NCI-H748 (cell line): ENCODE results near the gene CDC20.
"Not testable (repeated sequence)": the region's sequence is repeated elsewhere in the genome, so short reads cannot be mapped to it uniquely, and the experiment has no call there.

Source experiments
- DNase-seq: peaks from one replicate; lab custom pipeline; 2025; ENCODE audit not compliant: unreplicated experiment; lab: John Stamatoyannopoulos, UW

The CDC20 gene

DNA sequence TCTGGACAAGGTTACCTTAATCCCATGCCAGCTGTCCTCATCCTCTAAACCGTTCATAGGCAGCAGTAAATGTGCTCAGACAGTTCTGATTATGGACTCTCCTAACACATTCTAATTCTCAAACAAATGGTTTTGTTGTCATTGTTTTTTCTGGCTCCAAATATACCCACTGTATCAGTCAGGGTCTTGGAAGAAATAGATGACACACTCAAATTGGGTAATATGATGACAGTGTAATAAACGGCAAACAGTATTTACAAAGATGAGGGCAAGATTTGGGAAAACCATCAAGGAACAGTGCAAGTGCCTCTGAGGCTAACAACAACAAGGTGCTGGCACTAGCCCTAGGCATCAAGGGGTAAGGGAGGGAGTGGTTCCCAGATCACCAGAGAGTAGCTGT, 4.3 kb upstream of the CDC20 start:
- DNase-seq = no peak

DNA sequence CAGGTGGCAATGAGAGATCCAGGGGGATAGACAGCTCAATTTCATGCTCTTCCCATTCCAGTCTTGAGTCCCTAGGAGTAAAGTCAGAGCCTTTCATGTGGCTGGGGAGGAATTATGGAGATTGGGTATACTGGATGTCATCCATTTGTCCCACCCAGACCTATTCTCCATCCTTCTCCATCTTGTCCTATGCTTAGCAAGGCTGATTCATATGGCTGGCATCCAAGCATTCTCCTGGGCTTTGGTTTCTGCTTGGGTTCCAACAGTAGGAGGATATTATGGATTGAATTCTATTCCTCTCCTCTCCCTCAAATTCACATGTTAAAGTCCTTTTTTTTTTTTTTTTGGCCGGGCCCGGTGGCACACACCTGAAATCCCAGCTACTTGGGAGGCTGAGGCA, 3.8 kb upstream of the CDC20 start:
- no peak for DNase-seq

DNA sequence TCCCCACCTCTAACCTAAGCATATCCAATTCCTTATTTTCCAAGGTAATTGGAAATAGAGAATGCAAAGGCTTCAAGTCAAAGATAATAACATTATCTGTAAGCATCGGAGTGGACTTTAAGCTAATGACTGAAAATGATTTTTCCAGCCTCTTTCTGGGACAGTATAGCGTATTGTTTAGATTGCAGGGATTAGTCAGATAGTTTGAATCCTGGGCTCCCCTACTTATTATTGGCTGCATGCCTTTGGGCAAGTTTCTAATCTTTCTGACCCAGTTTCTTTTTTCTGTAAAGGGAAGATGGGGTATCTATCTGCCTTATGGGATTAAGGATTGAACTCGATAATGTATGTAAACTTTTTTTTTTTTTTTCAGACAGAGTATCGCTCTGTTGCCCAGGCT, 1.5 kb upstream of the CDC20 start:
- no peak for DNase-seq

DNA sequence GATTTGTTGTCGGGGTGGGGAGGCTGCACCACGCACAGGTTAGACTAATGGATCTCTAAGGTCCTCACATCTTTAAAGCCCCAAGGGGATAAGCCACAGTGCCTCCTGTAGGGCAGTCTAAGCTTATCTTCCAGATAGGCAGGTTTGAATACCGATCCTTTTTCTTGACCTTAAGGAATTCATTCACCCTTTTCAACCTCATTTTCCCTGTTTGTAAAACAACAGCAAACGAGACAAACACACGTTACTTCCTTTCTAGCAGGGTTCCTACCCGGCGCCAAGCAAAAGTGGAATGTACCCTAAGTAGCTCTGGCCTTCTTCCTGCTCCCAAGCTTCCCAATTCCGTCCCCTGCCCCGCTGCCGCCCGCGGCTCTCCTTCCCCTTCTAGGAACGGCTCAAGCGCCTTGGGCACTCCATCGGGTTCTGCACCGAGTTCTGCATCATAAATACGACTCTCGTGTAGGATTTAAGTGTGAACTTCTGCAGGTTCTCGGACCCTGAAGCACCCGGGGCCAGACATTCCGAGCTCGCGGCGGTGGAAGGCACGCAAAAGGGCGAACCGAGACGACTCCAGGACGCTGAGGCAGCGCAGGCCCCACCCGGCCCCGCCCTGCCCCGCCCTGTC, 548 bp upstream of the CDC20 start:
- peak; percentile 94 for DNase-seq

DNA sequence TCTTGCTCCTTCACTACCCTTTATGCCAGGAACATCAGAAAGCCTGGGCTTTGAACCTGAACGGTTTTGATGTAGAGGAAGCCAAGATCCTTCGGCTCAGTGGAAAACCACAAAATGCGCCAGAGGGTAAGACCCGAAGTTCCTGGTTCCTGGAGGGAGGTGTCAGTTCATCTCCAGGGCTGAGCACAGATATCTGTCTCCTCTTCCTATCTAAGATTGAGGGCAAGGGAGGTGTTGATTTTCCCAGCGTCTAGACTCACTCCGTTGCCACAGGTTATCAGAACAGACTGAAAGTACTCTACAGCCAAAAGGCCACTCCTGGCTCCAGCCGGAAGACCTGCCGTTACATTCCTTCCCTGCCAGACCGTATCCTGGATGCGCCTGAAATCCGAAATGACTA, 915 bp downstream of the CDC20 start:
- no peak for DNase-seq

DNA sequence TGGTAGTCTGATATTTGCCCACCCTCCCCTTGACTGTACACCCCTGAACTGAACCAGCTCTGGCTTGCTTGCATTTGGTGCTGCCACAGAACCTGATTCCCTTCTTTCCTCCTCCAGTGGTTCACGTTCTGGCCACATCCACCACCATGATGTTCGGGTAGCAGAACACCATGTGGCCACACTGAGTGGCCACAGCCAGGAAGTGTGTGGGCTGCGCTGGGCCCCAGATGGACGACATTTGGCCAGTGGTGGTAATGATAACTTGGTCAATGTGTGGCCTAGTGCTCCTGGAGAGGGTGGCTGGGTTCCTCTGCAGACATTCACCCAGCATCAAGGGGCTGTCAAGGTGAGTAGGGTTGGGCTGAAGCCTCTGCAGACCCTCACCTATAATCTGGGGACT, 1.8 kb downstream of the CDC20 start:
- no peak for DNase-seq

DNA sequence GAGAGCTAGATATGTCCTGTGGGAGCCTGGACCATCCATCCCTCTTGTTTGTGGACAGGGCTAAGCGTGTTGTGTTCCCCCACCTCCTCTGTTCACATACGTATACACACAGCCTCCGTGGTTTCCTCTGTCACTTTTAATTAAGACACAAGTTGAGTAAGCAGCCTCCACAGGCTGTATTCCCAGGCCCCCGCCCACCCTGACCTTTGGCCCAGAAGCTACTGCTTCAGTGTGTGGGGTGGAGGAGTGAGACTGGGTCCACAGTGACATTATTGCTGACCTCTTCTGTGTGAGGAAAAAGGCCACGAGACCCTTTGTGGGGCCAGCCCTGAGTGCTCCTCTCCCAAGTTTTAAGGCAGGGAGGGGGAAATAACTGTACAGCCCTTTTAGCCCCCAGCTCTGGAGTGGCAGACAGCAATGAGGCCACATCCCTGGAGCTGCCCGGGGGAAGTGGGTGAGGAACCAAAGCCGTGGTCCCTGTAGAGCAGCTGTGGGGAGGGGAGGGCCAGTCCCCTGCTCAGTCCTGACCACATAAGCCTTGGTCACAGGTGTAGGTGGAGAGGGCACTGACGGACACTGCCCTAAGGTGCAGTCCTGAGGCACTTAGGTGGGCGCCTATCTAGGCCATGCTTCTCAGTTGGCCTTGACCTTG, 4.6 kb downstream of the CDC20 start:
- DNase-seq = no peak

DNA sequence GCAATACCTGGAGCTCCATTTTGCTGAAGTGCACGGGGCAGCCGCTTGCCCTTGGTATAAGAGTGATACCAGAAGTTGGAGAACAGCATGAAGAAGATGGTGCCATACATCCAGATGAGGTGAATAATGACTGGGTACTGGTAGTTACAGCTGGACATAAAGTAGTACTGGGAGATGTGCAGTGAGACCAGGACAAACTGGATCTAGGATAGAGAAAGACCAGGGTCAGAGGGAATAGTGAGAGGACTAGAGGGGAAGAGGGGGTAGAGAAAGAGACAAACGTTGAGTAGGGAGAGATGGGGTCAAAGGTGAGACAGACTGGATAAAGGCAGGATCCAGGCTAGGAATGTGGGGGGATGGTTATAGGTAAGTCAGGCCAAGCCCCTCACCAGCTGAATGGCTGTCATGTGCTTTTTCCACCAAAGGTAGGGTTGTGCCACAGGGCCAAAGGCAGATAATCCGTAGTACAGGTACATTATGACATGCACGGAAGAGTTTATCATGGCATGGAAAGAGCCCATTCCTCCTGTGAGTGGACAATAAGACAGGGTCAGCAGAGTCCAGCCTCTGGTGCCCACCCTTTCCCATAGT, 5.2 kb downstream of the CDC20 start:
- DNase-seq = no peak

DNA sequence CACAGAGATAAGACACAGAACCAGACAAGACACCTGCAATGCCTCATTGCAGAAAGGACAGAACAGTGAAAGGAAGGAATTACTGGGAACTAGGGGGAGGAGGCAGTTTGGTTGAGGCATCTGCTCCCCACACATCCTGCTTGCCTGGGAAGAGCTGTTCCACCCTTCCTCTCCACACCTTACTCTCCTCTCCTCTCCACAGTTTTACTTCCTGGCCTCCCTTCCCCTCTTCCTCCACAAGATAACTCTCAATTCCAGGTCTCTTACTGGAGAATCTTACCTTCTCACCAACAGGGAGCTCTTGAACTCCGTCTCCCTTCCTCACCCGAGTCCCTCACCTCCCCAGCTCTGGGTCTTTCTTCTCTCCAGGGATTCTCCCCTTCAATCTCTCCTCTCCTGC, 6.9 kb downstream of the CDC20 start:
- DNase-seq = no peak

DNA sequence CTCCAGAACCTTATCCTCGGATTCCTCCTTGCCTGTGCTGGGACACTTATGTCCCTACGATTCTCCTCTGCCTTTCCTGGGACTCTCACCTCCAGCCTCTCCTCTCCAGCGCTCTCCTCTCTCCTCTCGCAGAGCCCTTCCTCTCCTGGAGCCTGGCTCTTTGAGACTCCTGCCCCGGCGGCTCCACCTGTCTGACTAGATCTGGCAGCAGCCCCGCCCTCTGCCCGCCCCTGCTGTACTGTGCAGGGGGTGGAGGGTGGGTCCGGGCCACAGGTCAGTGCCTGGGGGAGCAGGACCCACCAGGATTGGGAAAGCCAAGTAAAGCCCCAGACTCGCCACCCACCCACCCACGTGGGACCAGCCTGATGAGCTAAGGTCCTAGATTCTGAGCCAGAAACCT, 7.4 kb downstream of the CDC20 start:
- peak; percentile 82 for DNase-seq

DNA sequence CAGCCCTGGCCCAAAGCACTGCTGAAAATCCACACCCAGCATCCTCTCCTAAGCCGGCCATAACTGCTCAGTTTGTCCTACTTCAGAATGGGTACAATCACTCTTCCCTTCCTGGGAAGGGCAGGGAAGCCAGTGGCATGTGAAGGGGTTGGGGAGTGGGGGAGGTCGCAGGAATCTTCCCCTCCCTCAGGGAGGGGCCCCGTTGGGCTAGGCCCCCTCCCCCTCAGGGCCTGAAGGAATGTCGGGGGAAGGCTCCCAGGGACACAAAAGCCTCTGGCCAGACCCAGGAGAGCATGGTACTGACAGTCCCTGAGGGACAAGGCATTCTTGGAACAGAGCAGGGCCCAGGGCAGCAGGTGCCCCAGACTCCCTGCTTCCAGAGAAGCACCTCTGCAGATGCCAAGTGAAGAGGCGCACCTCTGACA, 7.8 kb downstream of the CDC20 start:
- DNase-seq = no peak

DNA sequence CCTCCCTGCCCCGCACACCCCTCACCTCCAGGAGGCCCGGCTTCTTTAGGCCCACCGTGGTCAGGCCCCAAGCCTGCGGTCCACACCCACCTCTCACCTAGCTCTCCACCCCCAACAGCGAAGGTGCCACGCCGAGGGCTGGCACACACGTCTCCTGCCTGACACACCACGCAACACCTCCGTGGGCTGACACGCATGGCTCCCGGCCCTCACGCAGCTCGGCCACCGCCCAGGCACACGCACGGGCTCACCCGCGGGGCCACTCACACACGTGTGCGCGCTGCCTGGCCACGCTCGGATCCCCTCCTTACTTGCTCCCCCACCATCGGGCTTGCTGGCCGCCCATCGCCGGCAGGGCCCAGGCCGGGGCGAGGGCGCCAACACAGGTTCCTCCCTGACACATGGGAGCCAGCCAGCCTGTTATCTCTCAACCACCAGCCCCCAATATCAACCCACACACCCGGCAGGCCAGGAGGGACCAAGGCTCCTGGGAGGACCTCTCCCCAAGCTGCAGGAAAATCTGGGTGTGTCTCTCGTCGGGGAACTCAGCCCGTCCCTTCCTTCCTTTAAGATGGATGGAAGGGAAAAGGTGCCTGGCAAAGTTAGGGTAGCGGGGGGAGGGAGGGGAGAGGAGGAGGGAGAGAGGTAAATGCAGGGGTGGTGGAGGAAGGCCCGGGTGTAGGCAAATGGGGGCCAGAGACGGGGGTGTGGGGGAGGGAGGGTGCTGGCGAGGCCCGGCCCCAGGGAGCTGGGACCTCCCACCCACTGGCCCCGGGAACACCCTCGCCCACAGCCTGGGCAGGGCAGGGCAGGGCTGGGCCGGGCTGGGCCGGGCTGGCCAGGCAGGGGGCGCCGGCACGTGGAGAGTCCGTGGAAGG, 8.5 kb downstream of the CDC20 start:
- DNase-seq = peak; percentile 88

DNA sequence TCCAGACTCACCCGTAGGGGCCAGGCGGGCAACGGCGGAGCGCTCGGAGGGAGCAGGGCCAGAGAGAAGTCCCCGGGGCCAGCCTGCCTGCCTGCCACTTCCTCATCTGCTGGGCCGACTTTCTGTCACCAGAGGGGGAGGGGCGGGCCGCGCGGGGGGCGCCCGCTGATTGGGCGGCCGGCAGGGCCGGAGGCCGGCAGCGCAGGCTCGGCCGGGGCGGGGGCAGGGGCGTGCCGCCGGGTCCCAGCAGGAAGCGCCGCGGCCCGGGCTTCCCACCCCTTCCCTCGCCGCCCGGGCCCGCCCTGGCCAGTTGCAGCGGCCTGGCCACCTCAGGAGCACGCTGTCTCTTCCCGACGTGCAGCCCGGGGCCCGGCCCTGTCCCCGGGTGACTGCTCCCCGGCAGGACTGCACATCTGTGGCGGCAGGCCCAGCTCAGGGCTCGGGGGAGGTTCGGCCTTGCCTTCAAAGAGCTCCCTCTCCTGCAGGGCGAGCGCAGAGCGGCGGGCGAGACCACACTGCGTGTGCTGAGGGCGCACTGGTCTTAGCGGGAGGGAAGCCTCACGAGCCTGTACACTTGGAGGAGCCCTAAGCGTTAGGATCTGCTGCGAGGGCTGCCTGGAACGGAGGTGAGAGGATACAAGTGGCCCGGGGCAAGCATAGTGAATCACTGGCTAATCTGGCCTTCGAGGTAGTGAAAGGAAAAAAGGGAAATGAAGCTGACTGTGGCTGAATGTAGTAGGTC, 9.3 kb downstream of the CDC20 start, which contains the start of gene ELOVL1:
ELOVL1 (minus strand) TSS at position 108 of the 742 bp plus-strand sequence. CDS start 2,402 bp downstream, outside the sequence.
- DNase-seq = peak; percentile 100

DNA sequence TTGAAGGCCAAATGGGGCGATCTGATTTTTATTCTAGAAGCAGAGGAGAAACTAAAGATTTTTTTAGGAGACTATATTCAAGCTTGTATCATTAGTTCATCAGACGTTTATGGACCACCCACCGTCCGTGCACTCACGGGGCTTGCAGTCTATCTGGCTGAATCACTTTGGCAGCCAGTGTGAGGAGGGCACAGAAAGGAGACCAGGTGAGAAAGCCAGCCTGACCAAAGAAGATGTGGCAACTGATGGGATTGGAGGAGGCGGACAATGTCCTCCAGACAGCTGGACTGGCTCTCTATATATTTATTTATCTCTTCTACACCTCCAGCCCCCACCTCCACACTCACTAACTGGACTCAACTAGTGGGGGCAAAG, 9.9 kb downstream of the CDC20 start:
- DNase-seq = peak; percentile 76

DNA sequence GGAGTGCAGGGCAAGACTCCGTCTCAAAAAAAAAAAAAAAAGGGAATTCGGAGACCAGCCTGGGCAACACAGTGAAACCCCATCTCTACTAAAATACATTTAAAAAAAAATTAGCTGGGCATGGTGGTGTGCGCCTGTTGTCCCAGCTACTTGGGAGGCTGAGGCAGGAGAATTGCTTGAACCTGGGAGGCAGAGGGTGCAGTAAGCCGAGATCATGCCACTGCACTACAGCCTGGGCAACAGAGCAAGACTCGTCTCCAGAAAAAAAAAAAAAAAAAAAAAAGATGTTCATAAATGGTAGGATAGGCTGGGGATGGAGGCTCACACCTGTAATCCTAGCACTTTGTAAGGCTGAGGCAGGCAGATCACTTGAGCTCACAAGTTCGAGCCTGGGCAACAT, 11.0 kb downstream of the CDC20 start:
- not testable (repeated sequence) for DNase-seq

DNA sequence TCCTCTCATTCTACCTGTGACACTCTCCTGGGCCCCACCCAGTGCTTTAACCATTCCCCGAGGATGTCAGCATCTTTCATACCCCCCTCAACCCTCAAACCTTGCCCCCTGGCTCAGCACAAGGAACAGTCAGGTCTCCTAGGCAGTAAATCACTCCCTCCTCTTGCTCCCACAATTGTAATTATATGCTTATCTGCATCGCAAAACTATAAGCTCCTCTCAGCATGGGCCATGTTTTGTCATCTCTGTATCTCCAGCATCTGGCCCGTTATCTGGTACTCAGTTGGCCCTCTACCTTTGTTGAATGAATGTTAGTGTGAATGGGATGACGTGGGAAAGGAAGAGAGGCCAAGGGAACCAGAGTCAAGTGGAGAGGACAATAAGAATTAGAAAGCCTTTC, 11.8 kb downstream of the CDC20 start:
- no peak for DNase-seq

DNA sequence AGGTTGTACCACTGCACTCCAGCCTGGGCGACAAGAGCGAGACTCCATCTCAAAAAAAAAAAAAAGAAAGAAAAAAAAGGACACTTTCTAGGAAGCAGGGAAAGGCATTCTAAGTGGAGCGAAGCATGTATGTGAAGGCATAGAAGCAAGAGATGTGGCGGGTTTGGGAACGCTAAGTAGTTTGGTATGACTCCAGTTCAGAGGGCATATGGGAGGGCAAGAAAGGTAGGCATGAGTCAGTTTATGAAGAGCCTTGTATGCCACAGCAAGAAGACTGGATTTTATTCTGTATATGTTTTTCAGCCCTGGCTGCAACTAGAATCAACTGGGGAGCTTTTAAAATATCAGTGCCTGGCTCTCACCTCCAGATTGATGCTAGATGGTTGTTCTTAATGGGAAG, 13.4 kb downstream of the CDC20 start:
- DNase-seq = no peak

DNA sequence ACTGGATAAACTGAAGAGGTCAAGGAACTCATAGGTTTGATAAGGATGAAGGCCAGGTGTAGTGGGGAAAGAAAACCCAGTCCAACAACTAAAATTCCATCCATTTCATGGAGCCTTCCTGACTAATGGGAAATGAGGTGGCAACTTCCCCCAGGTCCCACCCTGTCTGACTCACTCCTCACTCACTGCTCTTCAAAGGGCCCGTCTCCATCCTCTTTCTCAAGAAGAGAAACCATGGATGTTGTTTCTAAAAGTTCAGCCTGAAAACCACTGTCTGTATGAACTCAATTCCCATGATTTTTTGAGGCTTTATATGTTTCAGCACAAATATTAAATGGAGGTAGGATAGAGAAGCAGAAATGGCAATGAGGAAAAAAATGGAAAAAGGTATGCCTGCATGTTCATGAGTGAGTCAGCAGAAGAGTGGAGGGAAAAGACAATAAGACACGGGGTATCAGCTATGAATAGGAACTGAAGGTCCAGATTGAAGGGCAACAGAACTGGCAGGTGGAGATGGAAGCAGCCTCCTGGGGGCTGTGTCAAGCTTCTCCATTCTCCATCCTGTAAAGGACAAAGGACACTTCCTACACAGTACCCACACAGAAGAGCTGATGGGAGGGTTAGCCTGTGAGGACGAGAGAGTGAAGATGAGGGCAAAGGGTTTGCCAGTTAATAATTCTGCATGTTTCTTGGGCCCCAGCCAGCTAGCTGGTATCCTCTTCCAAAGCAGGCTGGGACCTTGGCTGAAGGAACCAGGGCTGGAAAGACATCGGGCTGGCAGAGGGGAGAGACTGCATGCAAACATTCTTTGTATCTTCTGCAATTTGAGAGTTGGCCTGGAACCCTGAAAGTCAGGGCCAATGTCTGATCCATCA, 14.5 kb downstream of the CDC20 start:
- no peak for DNase-seq

DNA sequence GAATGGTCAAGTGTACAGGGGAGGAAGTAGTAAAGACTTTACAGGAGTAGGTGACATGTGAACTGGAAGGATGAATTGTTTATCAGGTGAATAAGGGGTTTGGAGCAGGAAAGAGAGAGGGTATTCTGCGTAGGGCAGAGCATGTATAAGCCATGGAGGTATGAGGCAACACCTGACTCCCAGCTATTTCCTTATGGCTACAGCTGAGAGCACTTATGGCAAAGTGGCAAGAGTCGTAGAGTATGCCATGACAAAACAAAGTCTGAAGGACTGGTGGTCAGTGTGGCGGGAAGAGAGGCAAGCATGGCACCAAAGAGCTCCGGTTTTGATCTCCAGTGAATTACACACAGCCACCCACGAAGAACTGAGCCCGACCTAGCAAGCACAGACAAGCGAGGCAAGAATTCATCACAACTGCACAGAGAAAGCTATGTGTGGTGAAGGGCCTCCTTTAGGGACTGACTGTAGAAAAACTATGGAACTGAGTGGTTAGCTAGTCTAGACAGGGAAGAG, 18.0 kb downstream of the CDC20 start:
- DNase-seq = no peak

DNA sequence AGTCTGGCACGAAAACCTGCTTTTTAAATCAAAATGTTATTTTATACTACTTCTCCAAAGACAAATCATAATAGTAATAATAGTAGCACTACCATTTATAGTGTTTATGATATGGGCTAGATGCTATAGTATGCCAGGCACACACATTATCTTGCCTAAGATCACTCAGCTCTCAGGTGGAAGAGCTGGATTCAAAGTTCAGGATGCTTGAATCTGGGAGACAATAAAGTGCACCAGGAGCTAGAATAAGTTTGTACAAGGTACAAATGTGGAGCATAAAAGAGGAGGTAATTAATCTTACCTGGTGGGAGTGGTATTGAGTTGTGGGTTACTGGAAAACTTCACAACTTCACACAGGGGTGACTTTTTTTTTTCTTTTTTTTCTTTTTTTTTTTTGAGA, 19.1 kb downstream of the CDC20 start:
- DNase-seq = no peak
